ENCODE results near the gene PTPRM. TPM values are rescaled to one million over a fixed set of nuclear protein-coding genes. Genes with fewer than 3 reads are reported as not detected.
A peak's percentile ranks its signal among the peaks of the same experiment; 100 is the strongest.

The PTPRM gene
- total RNA-seq, 1 experiment from 2014 or later = 6.2 TPM

GRCh38 chr18:8114480-8114879, 547.4 kb downstream of the PTPRM start:
- H4K91ac ChIP-seq (ENCODE audit: insufficient read length, low read depth, low read length) = no peak overlapping the region
- H3K79me1 ChIP-seq (ENCODE audit: insufficient read depth, low read depth, low read length, poor library complexity, severe bottlenecking) = no peaks in the 10 kb centered on the region
- H4K5ac ChIP-seq (ENCODE audit: insufficient read length, low read depth, low read length) = no peak overlapping the region
- Mint-ChIP-seq H3K4me3 (no peak overlapping the region), H3K4me1 (no peaks in the 10 kb centered on the region), H3K36me3 (ENCODE audit: insufficient read depth in 1 of 3, low read depth in 3 of 3) (no peaks in the 10 kb centered on the region), H3K27ac (peak overlapping the region in 1 of 3 experiments; percentile 34; a peak in 1 of 7 replicates), H3K27me3 (ENCODE audit: low read depth) (no peaks in the 10 kb centered on the region), H3K9me3 (no peaks in the 10 kb centered on the region)
- no peaks in the 10 kb centered on the region for H4K20me1 ChIP-seq (ENCODE audit: control insufficient read depth, insufficient read depth, insufficient read length)
- no peak overlapping the region for H3K23ac ChIP-seq (ENCODE audit: insufficient read length, low read depth, low read length)
- H3K4ac ChIP-seq (ENCODE audit: low read depth, low read length) = no peak overlapping the region
- no peaks in the 10 kb centered on the region for H3K79me2 ChIP-seq (ENCODE audit: insufficient read depth, low read length)
- no peak overlapping the region for H3T11ph ChIP-seq (ENCODE audit: low read length)
- no peak overlapping the region for H2BK12ac ChIP-seq (ENCODE audit: insufficient read length, low read depth, low read length)
- H3K27ac ChIP-seq (ENCODE audit: insufficient read length, low read depth, low read length) = no peak overlapping the region
- H2AFZ ChIP-seq (ENCODE audit: low read length) = no peak overlapping the region
- no peak overlapping the region for H2BK20ac ChIP-seq (ENCODE audit: low read depth, low read length, poor library complexity, severe bottlenecking)
- no CpG with 5 or more reads among the region's 2 CpGs for WGBS (ENCODE audit: extremely low coverage, insufficient read length, low lambda C conversion rate)
- no peak overlapping the region for H3K18ac ChIP-seq (ENCODE audit: insufficient read length, low read depth, low read length)
- no peak for TF ChIP-seq CTCF (conservative IDR thresholded peaks at IDR 0.05)
- H2BK5ac ChIP-seq (ENCODE audit: insufficient read length, low read length) = no peak overlapping the region
- H4K8ac ChIP-seq (replicated peaks; ENCODE audit: insufficient read length, low read depth, low read length) = no peak overlapping the region
- no peak overlapping the region for H3K9ac ChIP-seq (ENCODE audit: extremely low read depth, insufficient read length, low read length)
- no peak overlapping the region for H2BK120ac ChIP-seq (ENCODE audit: low read depth, low read length, poor library complexity, severe bottlenecking)
- H3K23me2 ChIP-seq (ENCODE audit: insufficient read length, low read depth, low read length, poor library complexity, severe bottlenecking) = no peaks in the 10 kb centered on the region
- no peak overlapping the region for H3K14ac ChIP-seq (ENCODE audit: insufficient read depth, low read length)
- H2AK5ac ChIP-seq (ENCODE audit: insufficient read length, low read length) = no peak overlapping the region
- H2BK15ac ChIP-seq (ENCODE audit: low read depth, low read length) = no peak overlapping the region
- no peak overlapping the region for H3K4me2 ChIP-seq (ENCODE audit: insufficient read depth, insufficient read length, low read length)
- no peaks in the 10 kb centered on the region for H3K4me1 ChIP-seq (ENCODE audit: insufficient read depth, low read length)
- H3K56ac ChIP-seq (ENCODE audit: insufficient read length, low read depth, low read length) = no peak overlapping the region
- DNase-seq = no peak
- H3K9me3 ChIP-seq (ENCODE audit: control insufficient read depth, low read depth, low read length) = no peaks in the 10 kb centered on the region
- H3K27me3 ChIP-seq (ENCODE audit: insufficient read depth, low read length) = no peaks in the 10 kb centered on the region
